ENCODE measurements around the gene NTS.

Gene NTS

DNA sequence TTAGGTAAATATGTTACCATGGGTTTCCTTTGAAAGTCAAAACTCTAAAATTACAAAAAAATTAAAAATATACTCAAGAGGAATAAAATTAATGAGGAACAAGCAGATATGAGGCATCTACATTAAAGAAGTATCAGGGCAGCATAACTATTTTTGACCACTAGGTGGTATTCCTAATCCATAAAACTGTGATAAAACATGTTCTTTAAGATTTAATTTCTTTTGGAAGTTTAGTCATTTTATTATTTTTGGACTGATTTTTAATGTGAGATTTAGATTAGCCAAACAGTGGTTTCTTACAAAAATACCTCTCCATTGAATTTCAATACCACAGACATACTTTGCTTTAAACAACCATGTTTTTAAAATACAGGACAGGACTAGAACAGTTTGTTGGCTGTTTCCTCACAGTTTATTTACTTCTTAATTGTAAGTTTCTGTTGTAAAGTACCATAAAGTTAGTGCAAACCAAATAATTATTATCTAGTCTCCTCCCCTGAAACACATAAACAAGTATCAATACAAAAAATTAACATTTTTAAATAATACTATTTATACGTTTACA is 49.8 kb downstream of the NTS start:
- DNase-seq = no peak

DNA sequence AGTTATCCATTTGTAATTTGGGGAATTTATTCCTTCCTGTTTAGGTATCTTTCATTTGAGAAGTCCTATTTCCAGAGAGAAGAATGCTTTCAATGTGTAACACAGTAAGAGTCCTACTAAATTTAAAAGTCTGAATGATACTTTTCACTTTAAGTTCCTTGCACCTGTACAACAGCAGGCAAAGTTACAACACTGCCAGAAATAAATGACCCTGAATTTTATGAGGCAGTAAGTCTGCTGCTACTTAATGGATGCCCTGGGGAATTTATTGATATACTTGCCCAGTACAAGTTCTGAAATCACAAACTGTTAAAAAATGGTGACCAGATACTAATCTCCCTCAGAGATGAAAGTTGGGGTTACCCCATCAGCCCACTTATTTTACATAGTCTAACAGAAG is 53.1 kb downstream of the NTS start:
- no peak for DNase-seq

Data from cerebellar nuclear complex (tissue), 1 donor.